Measurements from ENCODE around the gene HSD11B2. TPM values are rescaled to one million over a fixed set of nuclear protein-coding genes. Genes with fewer than 3 reads are reported as not detected.

HSD11B2 gene
- total RNA-seq, 1 experiment from 2014 or later: not detected

- Histone ChIP-seq H3K9me3 (no peaks in the 10 kb centered on the region), H3K27me3 (no peaks in the 10 kb centered on the region), H3K36me3 (no peaks in the 10 kb centered on the region; the same call in 1 of the 2 replicates), H3K4me3 (no peak overlapping the region)
- DNase-seq: no peak
These were observed 37.8 kb downstream of the HSD11B2 start for GRCh38 chr16:67468731-67469130.

GRCh38 chr16:67470359-67470758 lies 39.4 kb downstream of the HSD11B2 start:
- Histone ChIP-seq H3K9me3 (no peaks in the 10 kb centered on the region), H3K27me3 (no peaks in the 10 kb centered on the region), H3K4me3 (no peak overlapping the region), H3K36me3 (no peaks in the 10 kb centered on the region; the same call in 1 of the 2 replicates)
- DNase-seq: peak; percentile 22

- peak; percentile 12 for DNase-seq
- no peaks in the 10 kb centered on the region for H3K27me3 ChIP-seq
- no peaks in the 10 kb centered on the region for H3K9me3 ChIP-seq
- H3K36me3 ChIP-seq: no peaks in the 10 kb centered on the region
- no peak overlapping the region for H3K4me3 ChIP-seq
These were observed 41.0 kb downstream of the HSD11B2 start for GRCh38 chr16:67471758-67472384.

GRCh38 chr16:67474551-67475455 lies 43.9 kb downstream of the HSD11B2 start:
- Histone ChIP-seq H3K9me3 (no peaks in the 10 kb centered on the region), H3K27me3 (no peaks in the 10 kb centered on the region), H3K4me3 (no peak overlapping the region)

DNA sequence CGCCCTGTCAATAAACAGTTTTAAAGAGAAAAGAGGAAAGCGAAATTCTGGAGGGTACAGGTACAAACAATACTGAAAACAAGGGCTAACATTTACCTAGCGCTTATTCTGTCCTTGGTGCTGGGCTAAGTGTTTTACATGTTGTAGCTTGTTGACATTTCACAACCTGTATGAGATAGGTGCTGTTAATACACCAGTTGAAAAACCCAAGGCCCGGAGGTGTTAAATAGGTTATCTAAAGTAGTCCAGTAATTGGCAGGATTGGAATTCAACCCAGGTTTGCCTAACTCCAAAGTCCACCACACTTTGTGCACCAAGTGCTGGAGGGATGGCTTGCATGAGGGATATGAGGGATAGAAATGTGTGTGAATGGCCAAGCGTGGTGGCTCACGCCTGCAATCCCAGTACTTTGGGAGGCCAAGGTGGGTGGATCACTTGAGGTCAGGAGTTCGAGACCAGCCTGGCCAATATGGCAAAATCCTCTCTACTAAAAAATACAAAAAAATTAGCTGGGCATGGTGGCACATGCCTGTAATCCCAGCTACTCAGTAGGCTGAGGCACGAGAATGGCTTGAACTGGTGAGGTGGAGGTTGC lies 47.1 kb downstream of the HSD11B2 start:
- no peak overlapping the region for H3K4me3 ChIP-seq
- H3K9me3 ChIP-seq: no peaks in the 10 kb centered on the region
- no peaks in the 10 kb centered on the region for H3K27me3 ChIP-seq
- no peaks in the 10 kb centered on the region for H3K36me3 ChIP-seq
- no peak for DNase-seq

More at GRCh38 chr16:67474551-67475455, 43.9 kb downstream of the HSD11B2 start:
- DNase-seq: no peak
- no peaks in the 10 kb centered on the region for H3K36me3 ChIP-seq

GRCh38 chr16:67480833-67481560 lies 50.1 kb downstream of the HSD11B2 start, which contains the start of gene ATP6V0D1:
ATP6V0D1 (minus strand) TSS chr16:67481157; CDS start chr16:67481086, 71 bp downstream.
- Histone ChIP-seq H3K36me3 (no peaks in the 10 kb centered on the region), H3K4me3 (peak within 1 kb of the TSS; percentile 93), H3K27me3 (no peaks in the 10 kb centered on the region), H3K9me3 (no peaks in the 10 kb centered on the region)
- peak; percentile 92 for DNase-seq

- no peak for DNase-seq
These were observed 50.8 kb downstream of the HSD11B2 start for GRCh38 chr16:67481561-67482232.

GRCh38 chr16:67482233-67482924 lies 51.5 kb downstream of the HSD11B2 start:
- Histone ChIP-seq H3K27me3 (no peaks in the 10 kb centered on the region), H3K36me3 (no peaks in the 10 kb centered on the region), H3K4me3 (no peak overlapping the region), H3K9me3 (no peaks in the 10 kb centered on the region)
- DNase-seq: no peak

More at GRCh38 chr16:67481561-67482232, 50.8 kb downstream of the HSD11B2 start:
- Histone ChIP-seq H3K9me3 (no peaks in the 10 kb centered on the region), H3K36me3 (no peaks in the 10 kb centered on the region), H3K27me3 (no peaks in the 10 kb centered on the region), H3K4me3 (peak overlapping the region; percentile 93)

GRCh38 chr16:67483150-67483549 lies 52.2 kb downstream of the HSD11B2 start, which contains the start of gene AGRP:
AGRP (minus strand) TSS chr16:67483547; CDS start chr16:67483398, 149 bp downstream.
- no peaks in the 10 kb centered on the region for H3K27me3 ChIP-seq
- H3K4me3 ChIP-seq: no peak within 1 kb of the TSS
- H3K36me3 ChIP-seq: no peaks in the 10 kb centered on the region
- DNase-seq: no peak
- no peaks in the 10 kb centered on the region for H3K9me3 ChIP-seq

DNA sequence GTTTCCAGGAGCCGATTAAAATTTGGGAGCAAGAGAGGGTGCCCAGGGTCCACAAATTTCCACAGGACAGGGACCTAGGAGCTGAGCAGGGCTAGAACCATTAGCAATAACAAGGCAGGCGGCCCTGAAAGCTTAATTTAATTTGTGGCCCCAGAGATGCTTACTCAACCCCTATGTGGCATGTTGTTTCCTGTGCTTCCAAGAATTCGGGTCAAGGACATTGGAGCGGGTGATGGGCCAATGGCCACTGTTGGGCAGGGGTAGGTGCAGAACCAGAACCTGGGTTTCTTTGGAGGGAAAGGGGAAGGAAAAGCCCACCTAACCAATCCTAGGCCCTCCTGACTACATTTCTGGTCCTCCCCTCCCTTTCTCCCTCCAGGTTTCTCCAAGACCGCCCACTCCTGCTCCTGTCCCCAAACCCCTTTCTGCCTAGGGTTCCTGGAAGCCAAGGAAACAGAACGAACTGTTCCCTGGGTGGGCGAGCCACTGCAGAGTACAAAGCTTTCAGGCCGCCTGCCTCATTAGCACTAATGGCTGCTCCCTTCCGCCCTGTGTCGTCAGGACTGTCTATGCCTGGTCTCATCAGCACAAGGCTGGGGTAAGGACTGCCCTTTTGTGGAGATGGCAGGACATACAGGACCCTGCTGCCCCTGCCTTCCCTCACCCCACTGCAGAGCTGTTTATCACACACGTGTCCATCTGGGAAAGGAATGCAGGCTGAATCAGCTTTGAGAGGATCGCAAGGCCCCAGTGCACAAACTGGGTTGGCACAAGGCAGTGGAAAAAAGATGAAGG lies 53.0 kb downstream of the HSD11B2 start:
- Histone ChIP-seq H3K27me3 (no peaks in the 10 kb centered on the region), H3K4me3 (no peak overlapping the region), H3K9me3 (no peaks in the 10 kb centered on the region), H3K36me3 (no peaks in the 10 kb centered on the region)
- no peak for DNase-seq

DNA sequence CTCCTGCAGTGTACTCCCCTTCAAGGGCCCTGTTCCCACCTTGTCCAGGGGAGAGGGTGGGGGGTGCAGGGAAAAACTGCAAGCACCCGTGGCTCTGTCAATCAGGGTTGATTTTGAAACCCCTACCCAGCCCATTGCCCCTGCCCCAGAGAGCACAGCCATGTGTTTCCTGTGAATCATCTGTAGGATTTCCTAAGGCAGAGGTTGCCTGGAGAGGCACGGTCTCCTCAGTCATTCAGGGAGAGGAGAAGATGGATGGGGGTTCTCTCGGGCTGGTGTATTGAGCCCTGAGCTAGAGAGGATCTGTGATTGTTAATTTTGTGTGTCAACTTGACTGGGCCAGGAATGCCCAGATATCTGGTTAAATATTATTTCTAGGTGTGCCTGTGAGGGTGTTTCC lies 55.9 kb downstream of the HSD11B2 start:
- Histone ChIP-seq H3K27me3 (no peaks in the 10 kb centered on the region), H3K36me3 (no peaks in the 10 kb centered on the region), H3K4me3 (no peak overlapping the region), H3K9me3 (no peaks in the 10 kb centered on the region)
- DNase-seq: no peak

Other genes starting within 250 kb of the HSD11B2 start
- 5.7 and 8.5 TPM in 2 replicates for gene MATCAP1, start 247.2 kb upstream of the HSD11B2 start, total RNA-seq (2014; rRNA removed; shearing (Covaris generic); ENCODE audit: low replicate concordance)
- gene EXOC3L1, start 241.0 kb upstream of the HSD11B2 start, total RNA-seq (2014; rRNA removed; shearing (Covaris generic); ENCODE audit: low replicate concordance): not detected in 2 replicates
- gene E2F4, start 239.0 kb upstream of the HSD11B2 start, total RNA-seq (2014; rRNA removed; shearing (Covaris generic); ENCODE audit: low replicate concordance): 72.5 and 81.0 TPM in 2 replicates
- gene ELMO3, start 232.0 kb upstream of the HSD11B2 start, total RNA-seq (2014; rRNA removed; shearing (Covaris generic); ENCODE audit: low replicate concordance): 1.9 TPM in 1 of 2 replicates, not detected in the other
- gene TMEM208, start 204.0 kb upstream of the HSD11B2 start, total RNA-seq (2014; rRNA removed; shearing (Covaris generic); ENCODE audit: low replicate concordance): 27.1 and 33.2 TPM in 2 replicates
- 7.7 and 8.9 TPM in 2 replicates for gene FHOD1, start 183.6 kb upstream of the HSD11B2 start, total RNA-seq (2014; rRNA removed; shearing (Covaris generic); ENCODE audit: low replicate concordance)
- 0.03 TPM in 1 of 2 replicates, not detected in the other for gene SLC9A5, start 182.1 kb upstream of the HSD11B2 start, total RNA-seq (2014; rRNA removed; shearing (Covaris generic); ENCODE audit: low replicate concordance)
- gene PLEKHG4, start 151.6 kb upstream of the HSD11B2 start, total RNA-seq (2014; rRNA removed; shearing (Covaris generic); ENCODE audit: low replicate concordance): 78.0 and 80.1 TPM in 2 replicates
- not detected in 2 replicates for gene KCTD19, start 104.4 kb upstream of the HSD11B2 start, total RNA-seq (2014; rRNA removed; shearing (Covaris generic); ENCODE audit: low replicate concordance)
- gene LRRC36, start 104.3 kb upstream of the HSD11B2 start, total RNA-seq (2014; rRNA removed; shearing (Covaris generic); ENCODE audit: low replicate concordance): 0.33 and 0.39 TPM in 2 replicates
- not detected in 2 replicates for gene TPPP3, start 37.6 kb upstream of the HSD11B2 start, total RNA-seq (2014; rRNA removed; shearing (Covaris generic); ENCODE audit: low replicate concordance)
- 2.3 TPM in 1 of 2 replicates, not detected in the other for gene ZDHHC1, start 14.6 kb upstream of the HSD11B2 start, total RNA-seq (2014; rRNA removed; shearing (Covaris generic); ENCODE audit: low replicate concordance)
- gene ATP6V0D1, start 50.0 kb downstream of the HSD11B2 start, total RNA-seq (2014; rRNA removed; shearing (Covaris generic); ENCODE audit: low replicate concordance): 30.8 and 42.3 TPM in 2 replicates
- gene AGRP, start 52.4 kb downstream of the HSD11B2 start, total RNA-seq (2014; rRNA removed; shearing (Covaris generic); ENCODE audit: low replicate concordance): not detected in 2 replicates
- 3.1 and 5.0 TPM in 2 replicates for gene RIPOR1, start 97.7 kb downstream of the HSD11B2 start, total RNA-seq (2014; rRNA removed; shearing (Covaris generic); ENCODE audit: low replicate concordance)
- gene CTCF, start 131.4 kb downstream of the HSD11B2 start, total RNA-seq (2014; rRNA removed; shearing (Covaris generic); ENCODE audit: low replicate concordance): 26.1 and 32.2 TPM in 2 replicates
- gene CARMIL2, start 214.0 kb downstream of the HSD11B2 start, total RNA-seq (2014; rRNA removed; shearing (Covaris generic); ENCODE audit: low replicate concordance): 0.07 TPM in 1 of 2 replicates, not detected in the other
- 24.4 and 24.7 TPM in 2 replicates for gene ACD, start 229.1 kb downstream of the HSD11B2 start, total RNA-seq (2014; rRNA removed; shearing (Covaris generic); ENCODE audit: low replicate concordance)
- 0.89 and 1.5 TPM in 2 replicates for gene PARD6A, start 229.8 kb downstream of the HSD11B2 start, total RNA-seq (2014; rRNA removed; shearing (Covaris generic); ENCODE audit: low replicate concordance)
- 8.8 and 15.7 TPM in 2 replicates for gene ENKD1, start 235.6 kb downstream of the HSD11B2 start, total RNA-seq (2014; rRNA removed; shearing (Covaris generic); ENCODE audit: low replicate concordance)
- gene C16orf86, start 235.7 kb downstream of the HSD11B2 start, total RNA-seq (2014; rRNA removed; shearing (Covaris generic); ENCODE audit: low replicate concordance): not detected in 2 replicates